HEK293 (cell line): ENCODE measurements around the gene FGFR2.

Experiments used
- CTCF ChIP-seq: fragments of 450-650 bp; formaldehyde crosslinking; IDR thresholded peaks from 2 replicates; pipeline ENCODE4 v1.5.1; 2016; ENCODE audit warnings: missing biosample characterization, missing genetic modification characterization
- ZBTB21 ChIP-seq: fragments of 450-650 bp; formaldehyde crosslinking; IDR thresholded peaks from 2 replicates; pipeline ENCODE4 v1.5.1; 2017; ENCODE audit warnings: missing biosample characterization, missing genetic modification characterization
- ZNF114 ChIP-seq: fragments of 450-650 bp; formaldehyde crosslinking; IDR thresholded peaks from 2 replicates; pipeline ENCODE4 v1.5.0; 2017; ENCODE audit warnings: missing biosample characterization, missing genetic modification characterization
- ZNF311 ChIP-seq: fragments of 450-650 bp; formaldehyde crosslinking; IDR thresholded peaks from 2 replicates; pipeline ENCODE4 v1.5.1; 2017; ENCODE audit warnings: missing biosample characterization, missing genetic modification characterization, borderline replicate concordance

GRCh38 chr10:121558238-121558637, 40.0 kb downstream of the FGFR2 start:
- TF ChIP-seq ZBTB21 (tag by site-specific recombination), result 0 out of 2 replicates have a peak, but pooled peaks have one; percentile 25
- no peak for TF ChIP-seq ZNF311 (tag by site-specific recombination)
- no peak for TF ChIP-seq CTCF
- TF ChIP-seq ZNF114, result no peak
